ENCODE measurements around the gene QARS1.

Gene QARS1

DNA sequence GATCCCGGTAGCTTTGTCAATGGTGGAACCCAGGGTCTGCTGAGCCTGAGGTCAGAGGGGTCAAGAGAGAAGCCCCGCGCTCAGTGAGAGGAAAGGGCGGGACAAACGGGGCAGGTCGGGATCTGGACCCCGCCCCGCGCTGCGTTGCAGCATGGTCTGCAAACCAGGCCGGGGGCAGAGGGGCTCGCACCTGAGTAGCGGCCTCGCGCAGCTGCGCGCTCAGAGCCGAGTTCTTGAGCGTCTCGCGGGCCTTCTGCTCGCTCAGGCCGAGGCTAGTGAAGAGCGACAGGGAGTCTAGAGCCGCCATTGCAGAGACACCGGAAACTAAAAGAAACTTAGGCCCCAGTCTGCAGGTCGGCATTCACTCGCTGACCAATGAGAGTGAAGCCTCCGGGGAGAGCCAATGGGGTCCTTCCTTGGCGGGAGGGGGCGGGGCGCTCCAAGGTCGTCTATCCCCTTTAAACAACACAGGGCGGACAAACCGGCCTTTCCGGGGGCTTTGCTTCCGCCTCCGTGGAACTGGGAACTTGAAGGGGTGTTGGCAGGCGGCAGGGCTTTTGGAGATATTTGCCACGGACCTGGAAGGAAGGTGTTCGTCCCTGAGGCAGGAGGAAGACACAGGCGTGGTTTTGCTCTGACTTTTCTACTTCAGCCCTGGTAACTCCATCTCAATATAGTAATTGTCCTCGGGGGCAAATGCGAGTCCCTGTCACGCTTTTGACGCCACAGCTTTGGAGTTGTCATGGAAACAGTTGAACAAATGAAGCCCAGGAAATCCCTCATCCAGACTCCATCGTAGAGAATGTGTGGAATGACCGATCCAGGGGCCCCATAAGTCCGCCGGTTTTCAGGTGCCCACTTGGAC lies at the start of gene QARS1:
TSS of gene QARS1 (minus strand) at position 331 of the 865 bp plus-strand sequence. CDS start at position 307, 24 bp downstream.
- DNase-seq, result peak; percentile 92

DNA sequence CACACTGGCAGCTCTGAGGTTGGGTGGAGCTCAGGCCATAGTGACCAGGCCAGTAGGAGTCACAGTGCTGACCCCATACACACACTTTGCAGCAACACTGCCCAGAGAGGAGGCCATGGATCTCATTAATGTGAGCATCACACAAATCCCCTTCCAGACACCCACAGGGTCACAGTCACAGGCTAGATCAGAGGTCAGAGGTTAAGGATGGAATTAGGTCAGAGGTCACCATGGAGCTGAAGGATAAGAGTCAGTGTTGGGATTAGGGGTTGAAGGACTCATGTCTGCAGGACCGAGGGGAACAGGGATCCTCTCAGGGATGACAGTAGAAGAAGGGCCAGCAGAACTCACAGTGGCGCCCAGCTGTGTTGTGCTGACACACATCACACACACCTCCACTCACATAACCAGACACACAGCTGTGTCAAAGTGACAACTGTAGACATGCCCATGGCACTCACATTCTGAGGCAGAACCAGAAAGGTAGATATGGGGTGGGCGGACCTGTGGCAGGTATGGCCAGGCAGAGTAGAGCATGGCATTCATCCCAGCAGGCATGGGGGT lies 48.9 kb upstream of the QARS1 start:
- DNase-seq, result no peak

DNA sequence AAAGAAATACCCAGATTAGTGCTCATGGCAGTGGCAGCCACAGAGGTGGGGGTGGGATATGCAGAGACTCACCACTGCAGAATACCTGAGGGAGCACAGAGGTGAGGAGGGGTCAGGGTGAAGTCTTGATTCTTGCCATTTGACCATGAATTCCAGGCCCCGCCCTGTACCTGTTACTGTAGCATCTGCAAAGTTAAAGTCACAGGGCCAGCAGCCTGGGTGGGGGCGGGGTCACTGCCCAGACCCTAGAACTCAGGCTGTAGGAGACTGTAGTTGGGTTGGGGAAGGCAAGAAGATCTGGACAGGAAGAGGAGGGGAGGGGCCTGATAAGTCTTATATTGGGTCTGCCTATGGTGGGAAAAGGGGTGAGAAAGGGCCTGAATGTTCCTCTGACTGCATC lies 47.1 kb upstream of the QARS1 start:
- DNase-seq, result no peak

DNA sequence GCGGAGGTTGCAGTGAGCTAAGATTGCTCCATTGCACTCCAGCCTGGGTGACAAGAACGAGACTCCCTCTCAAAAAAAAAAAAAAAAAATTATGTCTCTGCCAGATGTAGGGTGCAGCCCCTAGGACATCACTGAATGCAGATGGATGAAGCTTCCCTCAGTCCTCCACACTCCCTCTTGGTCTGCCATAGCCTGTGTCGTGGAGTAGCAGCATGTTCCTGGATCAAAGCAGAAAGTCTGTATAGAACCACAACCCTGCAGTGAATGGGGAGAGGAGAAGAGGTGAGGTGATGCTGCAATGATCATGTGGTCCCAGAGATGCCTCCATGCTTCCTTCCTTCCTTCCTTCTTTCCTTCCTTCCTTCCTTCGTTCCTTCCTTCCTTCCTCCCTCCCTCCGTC lies 43.6 kb upstream of the QARS1 start:
- DNase-seq, result no peak

DNA sequence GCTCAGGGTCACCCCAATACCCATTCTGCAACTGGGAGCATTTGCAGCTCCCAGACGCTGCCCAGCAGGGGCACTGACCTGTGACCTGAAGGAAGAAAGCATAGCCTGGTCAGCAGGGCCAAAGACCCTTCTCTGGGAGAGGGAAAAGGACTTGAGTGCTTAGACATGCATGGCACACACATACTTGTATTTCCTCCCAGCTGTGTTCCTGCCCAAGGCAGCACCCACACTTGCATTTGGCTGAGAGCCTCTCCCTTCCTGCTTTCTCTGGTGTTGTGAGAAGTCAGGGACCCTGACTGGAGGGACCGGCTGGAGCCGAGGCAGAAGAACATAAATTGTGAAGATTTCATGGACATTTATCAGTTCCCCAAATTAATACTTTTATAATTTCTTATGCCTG lies 35.5 kb upstream of the QARS1 start:
- DNase-seq, result no peak

DNA sequence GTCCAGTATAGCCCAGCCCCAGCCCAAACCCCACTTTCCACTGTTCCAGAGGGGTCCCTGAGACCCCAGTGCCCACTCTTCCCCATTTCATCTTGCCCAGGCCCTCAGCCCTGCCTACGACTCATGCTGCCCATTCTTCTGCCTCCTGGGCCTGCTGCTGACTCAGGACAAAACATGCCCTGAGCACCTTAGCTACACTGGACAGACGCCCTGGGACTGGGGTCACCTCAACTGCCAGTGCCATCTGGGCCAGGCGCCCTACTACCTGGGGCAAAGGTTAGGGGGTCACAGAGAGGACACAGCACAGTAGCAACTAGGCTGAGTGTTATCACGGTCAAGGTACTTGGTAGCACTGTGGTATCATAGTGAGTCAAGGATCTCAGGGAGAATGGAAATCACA lies 30.9 kb upstream of the QARS1 start:
- no peak for DNase-seq

DNA sequence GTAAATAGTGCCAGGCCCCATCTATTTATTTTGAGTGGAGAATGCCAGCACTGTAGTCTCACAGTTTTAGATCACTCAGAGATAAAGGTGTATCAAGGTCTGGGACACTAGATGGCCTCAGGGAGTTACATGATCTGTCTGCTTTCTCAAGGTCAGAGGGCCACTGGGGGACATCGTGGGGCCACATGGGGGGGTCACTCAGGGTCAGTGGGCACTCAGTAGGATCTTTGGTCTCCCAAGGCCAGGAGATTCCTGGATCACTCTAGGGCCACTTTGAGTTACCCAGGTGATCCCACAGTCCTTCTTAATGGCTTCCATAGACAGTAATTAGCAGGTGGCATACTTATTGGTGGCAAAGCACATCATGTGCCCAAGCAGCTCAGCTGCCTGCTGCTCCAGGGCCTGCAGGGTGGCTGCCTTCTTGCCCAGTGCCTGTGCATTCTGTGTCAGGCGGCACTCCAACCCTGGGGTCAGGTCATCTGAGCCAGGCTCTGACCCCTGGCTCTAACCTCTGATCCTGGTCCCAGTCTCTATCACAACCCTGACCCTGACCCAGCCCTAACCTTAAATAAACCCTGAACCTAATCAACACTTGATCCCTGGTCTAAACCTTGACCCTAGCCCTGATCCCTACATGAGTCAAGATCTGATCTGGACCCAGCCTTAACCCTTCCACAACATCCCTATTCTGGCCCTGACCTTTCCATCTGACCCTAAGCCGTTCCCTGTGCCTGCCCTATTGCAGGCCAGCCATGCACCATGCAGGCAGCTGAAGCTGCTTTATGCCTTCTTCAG lies 30.1 kb upstream of the QARS1 start:
- no peak for DNase-seq

DNA sequence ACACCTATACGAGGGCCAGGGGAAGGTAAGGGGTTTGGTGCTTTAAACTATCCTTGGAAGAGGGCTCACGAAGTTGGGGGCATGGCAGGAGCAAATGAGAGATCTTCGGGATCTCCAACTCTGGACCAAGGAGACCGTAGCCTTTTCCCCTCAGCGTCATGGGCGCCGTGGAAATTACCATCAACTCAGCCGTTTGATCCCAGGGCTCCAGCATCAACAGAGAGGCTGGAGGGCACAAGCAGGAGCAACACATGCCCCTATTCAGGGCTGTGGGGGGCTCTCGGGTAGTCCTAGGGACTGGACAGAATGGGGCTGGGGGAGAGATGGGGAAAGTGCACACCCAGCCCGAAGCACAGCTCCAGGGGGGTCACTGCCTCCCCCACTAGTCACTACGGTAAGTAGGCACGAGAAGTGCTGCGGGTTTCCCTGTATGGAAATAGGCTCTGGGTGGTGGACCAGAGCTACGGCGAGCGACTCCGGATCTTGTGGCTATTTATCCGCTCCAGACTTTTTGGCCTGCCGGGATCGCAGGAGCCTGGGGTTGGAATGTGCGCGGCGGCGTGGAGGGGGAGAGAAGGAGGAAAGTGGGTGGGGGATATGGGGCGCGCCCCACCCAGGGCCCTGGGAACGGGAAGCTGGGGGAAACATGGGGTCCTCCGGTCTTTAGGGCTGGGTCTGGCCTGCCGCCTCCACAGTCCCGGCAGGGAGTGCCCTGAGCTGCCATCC lies 28.8 kb upstream of the QARS1 start:
- DNase-seq, result no peak

DNA sequence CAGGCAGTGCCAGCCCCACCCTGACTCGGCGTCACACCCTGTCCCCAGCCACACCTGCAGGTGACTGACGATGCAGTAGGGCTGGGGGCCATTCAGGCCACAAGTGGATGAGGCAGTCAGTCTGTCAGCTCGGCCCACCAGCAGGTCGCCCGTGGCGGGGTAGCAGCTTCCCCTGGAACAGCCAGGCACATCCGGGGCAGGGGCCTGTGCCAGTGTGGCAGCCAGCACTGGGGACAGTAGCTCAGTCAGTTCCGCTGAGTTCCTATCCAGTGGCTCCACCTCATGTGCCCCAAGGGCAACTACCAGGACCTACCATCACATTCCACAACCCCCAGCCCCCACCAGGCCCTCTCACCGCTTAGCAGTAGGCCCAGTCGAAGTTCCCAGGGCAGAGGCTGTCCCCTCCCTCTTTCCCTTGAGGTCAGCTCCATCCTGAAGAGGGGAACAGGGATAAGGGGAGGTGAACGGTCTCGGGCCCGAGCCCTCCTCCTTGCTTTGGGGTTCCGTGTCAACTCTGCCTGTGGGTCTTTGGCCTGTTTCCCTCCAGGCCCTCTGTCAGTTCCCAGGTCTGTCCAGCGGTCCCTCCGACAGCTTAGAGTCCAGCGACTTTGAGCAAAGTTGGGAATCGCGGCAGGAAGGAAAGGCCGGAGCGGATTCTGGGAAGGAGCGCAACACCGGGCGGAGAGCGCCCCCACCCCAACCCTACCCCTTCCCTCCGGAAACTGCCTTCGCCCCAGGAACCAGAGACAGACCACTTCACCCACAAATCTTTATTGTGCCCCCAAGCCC lies 28.1 kb upstream of the QARS1 start, which contains the start of gene LAMB2:
TSS of gene LAMB2 (minus strand) at position 614 of the 789 bp plus-strand sequence. CDS start at position 431, 183 bp downstream.
- DNase-seq, result no peak

DNA sequence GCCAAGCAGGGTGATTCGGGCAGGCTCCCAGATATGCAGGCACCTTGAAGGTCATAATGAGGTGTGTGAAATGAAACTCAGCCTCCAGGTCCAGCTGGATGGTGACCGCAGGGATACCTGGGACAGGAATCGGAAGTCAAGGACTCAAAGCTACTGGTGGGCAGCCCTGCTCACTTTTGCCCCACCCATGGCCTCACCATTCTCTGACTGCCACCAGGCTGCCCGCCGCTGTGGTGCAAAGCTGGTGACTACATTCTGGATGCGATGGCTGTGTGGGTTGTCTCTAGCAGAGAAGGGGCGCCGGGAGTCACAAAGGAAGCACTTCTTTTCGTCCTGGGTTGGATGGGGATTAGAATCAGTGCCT lies 27.5 kb upstream of the QARS1 start:
- no peak for DNase-seq

DNA sequence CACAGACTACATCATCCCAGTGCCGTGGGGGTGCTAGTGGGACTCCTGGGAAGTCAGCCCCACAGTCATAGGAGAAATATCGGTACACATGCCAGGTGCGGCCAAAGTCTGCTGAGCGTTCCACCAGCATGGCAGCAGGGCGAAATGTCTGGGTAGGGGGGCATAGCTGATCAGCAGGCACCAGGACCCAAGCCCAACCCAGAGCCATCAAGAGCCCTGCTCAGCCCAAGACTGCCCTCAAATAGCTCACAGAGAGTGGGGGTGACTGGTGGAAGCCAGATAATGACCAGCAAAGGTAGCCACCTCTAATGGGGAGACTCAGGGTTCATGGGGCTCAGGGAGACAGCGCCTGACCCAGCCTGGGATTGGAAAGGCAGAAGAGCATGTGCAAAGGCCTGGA lies 27.0 kb upstream of the QARS1 start:
- DNase-seq, result no peak

DNA sequence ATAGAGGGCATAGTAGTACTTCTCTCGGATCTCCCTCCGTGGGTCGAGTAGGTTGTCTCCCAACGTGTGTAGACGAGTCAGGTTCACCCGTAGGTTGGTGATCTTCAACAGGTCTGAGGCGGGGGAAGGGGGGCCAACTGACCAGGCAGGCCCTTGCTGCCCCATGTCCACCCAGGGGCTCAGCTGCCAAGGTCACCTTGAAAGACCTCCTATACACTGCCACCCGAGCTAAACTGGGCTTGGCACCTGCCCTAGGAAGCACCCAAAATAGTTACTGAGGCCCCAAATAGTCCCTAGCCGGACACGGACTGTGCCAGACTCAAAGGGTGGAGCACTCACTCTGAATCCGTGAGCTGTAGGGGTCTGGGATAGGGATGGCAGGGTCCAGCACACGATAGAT lies 26.5 kb upstream of the QARS1 start:
- no peak for DNase-seq

DNA sequence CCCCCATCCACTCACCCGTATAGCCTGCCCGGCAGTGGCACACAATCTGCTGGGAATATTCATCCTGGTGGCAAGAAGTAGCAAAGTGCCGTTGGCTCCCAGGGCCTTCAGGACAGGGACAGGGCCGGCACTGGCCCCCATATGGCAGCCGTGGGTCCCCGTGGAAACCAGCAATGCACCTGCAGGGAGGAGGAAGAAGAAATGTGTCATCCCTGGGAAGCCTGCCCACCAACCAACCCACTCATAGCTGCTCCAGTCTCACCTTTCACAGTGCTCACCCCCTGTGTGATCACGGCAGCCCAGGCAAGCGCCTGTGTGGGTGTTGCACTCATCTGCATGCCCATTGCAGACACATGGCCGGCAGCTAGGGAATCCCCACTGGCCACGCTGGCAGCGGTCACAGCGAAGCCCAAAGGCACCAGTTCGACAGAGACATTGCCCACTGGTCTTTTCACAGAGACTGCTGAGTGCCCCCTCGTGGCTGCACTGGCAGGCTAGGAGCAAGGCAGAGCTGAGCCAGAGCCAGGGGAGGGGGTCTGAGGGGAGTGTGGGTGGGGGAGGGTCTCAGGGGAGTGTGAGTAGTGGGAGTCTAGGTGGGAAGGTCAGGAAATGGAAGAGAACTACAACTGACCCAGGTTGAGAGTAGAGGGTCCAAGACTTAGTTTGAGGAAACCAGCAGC lies 20.6 kb upstream of the QARS1 start:
- no peak for DNase-seq

DNA sequence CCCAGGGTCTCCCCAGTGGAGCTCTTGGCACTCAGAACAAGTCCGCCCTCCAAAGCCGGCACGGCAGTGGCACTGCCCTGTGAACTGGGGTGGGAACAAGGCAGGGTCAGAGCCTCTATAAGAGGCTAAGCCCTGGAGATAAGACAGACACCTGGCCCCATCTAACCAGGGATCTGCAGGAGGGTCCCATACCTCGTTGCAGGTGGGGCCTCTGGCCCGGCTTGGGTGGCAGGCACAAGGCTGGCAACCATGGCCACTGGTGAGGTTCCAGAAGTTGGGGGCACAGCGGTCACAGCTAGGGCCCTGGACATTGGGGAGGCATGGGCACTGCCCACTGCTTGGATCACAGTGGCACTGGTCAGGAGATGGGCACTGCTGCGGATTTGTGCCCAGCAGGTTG lies 19.6 kb upstream of the QARS1 start:
- no peak for DNase-seq

DNA sequence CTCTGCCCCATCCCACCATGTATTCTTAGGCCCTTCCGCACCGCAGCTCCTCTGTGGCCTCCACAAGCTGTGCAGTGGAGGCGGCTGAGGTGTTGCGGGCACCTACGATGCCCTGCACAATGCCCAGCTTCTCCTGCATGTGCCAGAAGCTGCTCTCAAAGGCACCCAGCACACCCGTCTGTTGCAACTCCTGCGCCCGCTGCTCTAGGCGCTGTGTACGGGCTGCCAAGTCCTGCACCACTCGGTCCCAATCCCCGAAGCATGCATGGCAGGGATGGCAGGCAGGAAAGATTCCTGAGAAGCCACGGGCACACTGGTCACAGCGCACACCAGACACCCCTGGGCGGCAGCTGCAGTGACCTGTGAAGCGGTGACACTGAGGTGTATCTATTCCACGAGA lies 19.1 kb upstream of the QARS1 start:
- no peak for DNase-seq

DNA sequence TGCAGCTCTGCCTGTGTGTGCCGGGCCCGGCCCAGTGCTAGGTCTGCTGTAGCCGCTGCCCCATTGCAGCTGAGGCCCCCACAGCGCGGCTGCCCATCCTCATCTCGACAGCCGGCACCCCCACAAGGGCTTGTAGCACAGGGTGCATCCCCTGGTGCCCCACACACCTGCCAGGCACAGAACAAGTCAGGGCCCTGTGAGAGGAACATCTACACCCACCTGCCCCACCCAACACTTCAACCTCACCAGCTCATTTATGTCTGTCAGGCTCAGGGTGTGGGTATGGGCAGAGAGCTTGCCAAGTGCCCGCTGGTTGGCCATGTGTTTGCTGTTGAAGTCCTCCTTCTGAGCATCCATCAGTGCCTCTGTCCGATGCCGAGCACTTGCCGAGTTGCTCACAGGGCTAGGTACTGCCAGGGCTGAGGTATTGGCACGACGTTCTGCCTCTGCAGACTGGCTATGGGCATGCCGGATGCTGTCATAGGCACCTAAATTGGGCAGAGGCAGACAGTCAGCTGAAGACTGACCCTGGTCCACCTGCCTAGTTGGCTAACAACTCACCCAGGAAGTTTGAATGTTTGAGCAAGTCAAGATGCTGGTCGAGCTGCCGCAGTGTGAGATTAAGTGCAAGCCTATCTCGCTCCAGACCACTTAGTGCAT lies 18.5 kb upstream of the QARS1 start:
- no peak for DNase-seq

DNA sequence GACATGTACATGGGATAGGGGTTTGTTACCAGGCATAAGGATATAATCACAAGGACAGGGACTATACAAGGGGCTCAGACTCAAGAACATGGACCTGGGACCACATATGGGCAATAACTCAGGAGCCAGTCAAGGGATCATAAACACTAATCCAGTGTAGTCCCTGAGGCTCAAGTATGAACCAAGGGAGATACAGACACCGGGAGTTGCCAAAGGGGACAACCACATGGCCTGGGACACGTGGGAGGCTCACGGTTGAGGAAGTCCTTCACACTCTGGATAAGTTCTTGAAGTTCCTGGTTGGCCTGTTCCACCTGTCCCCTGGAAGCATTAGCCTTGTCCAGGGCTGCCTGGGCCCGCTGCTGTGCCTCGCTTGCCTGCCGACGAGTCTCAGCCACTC lies 17.9 kb upstream of the QARS1 start:
- DNase-seq, result no peak

DNA sequence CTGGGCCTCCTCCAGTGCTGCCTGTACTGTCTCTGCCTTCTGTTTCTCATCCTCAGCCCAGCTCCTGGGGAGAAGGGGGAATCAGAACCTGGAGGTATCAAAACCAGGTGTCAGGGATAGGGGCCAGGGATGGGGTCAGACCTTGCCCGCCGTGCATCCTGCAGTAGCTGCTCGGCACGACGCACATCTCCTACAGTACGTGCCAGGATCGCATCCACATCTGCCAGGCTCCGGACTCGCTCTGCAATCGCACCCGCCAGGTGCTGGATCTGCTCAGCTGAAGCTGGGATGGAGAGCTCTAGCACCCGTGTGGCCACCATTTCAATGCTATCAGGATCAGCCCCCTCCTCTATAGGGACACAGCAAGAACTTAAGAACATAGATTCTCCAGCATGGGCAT lies 17.5 kb upstream of the QARS1 start:
- DNase-seq, result no peak

DNA sequence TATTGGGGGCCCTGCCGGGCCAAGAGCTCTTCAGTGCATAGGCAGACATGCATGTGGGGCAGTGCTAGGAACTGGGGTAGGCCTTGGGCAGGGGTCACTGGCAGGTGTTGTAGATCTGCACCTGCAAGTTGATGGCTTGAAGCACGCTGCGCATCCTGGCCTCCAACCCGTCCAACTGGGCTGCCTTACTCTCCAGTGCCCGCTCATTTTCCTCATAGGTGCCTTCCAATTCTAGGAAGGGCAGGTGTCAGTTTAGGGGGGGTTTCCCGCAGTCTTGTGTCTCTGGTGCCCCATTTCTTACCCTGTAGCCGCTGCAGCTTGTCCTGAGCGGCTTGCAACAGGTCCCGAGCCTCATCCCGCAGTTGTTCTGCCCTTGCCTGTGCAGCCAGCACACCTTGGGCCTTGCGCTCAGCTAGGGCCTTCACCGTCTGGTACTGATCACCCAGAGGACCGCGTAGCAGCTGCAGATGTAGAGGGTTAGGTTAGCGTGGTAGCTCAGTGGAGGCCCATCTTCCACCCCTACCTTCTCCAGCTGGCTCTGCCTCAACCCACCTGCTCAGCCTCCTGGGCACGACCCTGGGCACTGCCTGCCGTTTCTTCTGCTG lies 16.7 kb upstream of the QARS1 start:
- no peak for DNase-seq

DNA sequence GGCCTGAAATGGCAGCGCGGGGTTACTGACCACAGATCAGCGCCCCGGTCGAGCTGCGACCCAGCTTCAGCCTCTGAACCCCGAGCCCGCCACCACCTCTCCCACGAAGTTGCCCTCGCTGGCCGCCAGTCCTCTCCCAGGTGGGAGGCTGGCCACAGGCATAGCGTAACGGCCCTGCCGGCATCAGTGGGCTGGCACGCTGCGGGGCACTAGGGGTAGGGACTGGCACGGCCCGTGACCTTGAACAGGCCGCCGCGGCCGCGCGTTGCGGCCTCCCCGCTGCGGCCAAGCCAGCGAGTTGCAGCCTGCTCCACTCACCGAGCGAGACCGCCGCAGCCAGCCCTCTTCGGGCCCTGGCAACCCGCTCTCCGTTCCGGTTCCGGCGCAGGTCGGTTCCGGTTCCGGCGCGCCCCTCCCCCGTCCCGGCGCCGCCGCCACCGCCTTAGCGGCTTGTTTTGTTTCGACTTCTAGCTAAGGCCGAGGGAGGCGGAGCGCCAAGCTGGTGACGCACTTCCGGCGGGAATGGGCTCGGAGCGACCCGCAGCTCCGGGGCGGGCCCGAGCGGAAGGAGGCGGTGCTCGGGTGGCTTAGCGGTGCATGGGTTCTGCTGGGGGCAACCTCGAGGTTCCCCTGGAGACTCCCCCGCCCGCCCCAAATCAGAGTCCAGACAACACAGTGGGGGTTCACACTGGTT lies 16.0 kb upstream of the QARS1 start, which contains the start of gene USP19:
TSS of gene USP19 (minus strand) at position 386 of the 694 bp plus-strand sequence. CDS start 1,678 bp downstream, outside the sequence.
- DNase-seq, result peak; percentile 96
